ENCODE results near the gene DNAJC5.
"Not testable (repeated sequence)": the region's sequence is repeated elsewhere in the genome, so short reads cannot be mapped to it uniquely, and the experiment has no call there.

DNAJC5 gene

DNA sequence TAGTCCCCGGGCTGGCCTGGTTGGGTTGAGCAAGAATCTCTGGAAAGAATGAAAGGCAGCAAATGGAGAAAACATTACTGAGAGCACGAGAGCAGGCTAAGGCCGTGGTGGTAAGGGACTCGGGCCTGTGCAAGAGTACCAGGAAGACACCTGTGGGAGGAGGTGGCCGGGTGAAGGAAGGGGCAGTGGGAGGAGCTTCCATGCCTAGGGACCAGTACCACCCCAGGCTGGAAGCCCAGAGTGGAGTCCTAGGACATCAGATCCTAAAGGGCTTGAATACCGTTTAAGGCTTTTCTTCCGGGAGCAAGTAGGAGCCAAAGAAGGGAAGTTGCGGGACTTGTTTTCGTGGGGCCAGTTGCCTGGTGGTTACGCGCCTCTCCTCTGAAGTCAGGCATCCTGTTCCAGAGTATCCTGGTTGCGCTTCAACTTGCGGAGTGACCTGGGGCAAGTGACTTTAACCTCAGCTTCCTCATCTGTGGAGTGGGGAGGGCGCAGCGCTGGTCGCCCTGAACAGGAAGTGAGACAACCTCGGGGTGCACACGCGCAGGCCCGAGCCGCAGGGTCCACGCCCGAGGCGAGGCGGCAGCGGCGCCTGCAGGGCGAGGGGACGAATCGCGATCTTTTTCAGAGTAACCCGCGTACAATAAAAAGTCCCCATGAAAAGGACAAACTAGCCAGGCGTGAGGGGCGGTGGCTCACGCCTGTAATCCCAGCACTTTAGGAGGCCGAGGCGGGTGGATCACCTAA is 31.0 kb upstream of the DNAJC5 start:
- Histone ChIP-seq H3K4me1 (ENCODE audit: insufficient read depth, low read length, poor library complexity, severe bottlenecking) (peaks cover 30% of the 10 kb centered on the region), H4K20me1 (ENCODE audit: insufficient read depth, low read length, poor library complexity, severe bottlenecking) (peaks cover 5% of the 10 kb centered on the region), H2AFZ (ENCODE audit: low read length) (peak overlapping the region; percentile 77), H3K27me3 (ENCODE audit: insufficient read depth, low read length, poor library complexity, severe bottlenecking) (no peaks in the 10 kb centered on the region), H3K79me2 (ENCODE audit: insufficient read depth, low read length) (peaks cover 59% of the 10 kb centered on the region), H3K36me3 (ENCODE audit: insufficient read depth, low read length) (peaks cover 1% of the 10 kb centered on the region; the same call in 1 of the 2 replicates), H3F3A (ENCODE audit: low read depth) (no peaks in the 10 kb centered on the region), H3K4me3 (ENCODE audit: low read length, poor library complexity, severe bottlenecking) (peak overlapping the region; percentile 98), H3K4me2 (ENCODE audit: low read depth, low read length, poor library complexity, severe bottlenecking) (peak overlapping the region; percentile 95), H3K9ac (ENCODE audit: low read depth, low read length, poor library complexity, severe bottlenecking) (peak overlapping the region; percentile 94), H3K9me2 (replicated peaks; ENCODE audit: low read depth, low read length) (no peaks in the 10 kb centered on the region), H3K9me3 (ENCODE audit: insufficient read depth, low read depth, low read length) (no peaks in the 10 kb centered on the region)
- no peak for TF ChIP-seq EZH2phosphoT487 (IDR thresholded peaks at IDR 0.05; ENCODE audit: borderline replicate concordance)
- TF ChIP-seq, protein P1, sequence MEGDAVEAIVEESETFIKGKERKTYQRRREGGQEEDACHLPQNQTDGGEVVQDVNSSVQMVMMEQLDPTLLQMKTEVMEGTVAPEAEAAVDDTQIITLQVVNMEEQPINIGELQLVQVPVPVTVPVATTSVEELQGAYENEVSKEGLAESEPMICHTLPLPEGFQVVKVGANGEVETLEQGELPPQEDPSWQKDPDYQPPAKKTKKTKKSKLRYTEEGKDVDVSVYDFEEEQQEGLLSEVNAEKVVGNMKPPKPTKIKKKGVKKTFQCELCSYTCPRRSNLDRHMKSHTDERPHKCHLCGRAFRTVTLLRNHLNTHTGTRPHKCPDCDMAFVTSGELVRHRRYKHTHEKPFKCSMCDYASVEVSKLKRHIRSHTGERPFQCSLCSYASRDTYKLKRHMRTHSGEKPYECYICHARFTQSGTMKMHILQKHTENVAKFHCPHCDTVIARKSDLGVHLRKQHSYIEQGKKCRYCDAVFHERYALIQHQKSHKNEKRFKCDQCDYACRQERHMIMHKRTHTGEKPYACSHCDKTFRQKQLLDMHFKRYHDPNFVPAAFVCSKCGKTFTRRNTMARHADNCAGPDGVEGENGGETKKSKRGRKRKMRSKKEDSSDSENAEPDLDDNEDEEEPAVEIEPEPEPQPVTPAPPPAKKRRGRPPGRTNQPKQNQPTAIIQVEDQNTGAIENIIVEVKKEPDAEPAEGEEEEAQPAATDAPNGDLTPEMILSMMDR (conservative IDR thresholded peaks at IDR 0.05; ENCODE audit: low read length): peak; percentile 69

DNA sequence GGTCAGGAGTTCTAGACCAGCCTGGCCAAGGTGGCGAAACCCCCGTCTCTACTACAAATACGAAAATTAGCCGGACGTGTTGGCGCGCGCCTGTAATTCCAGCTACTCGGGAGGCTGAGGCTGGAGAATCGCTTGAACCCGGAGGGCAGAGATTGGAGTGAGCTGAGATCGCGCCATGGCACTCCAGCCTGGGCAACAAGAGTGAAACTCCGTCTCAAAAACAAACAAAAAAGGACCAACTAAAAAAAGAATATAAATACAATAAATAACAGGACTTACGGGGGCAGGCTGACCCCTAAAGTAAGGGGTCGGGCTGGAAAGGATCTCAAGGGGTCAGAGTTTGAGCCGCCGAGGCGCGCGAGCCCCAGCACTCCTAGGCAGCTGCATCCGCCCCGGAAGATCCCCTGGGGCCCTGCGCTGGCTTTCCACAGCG is 30.4 kb upstream of the DNAJC5 start:
- Histone ChIP-seq H3K79me2 (ENCODE audit: insufficient read depth, low read length) (peaks cover 63% of the 10 kb centered on the region), H3K9me2 (replicated peaks; ENCODE audit: low read depth, low read length) (no peaks in the 10 kb centered on the region), H3K9ac (ENCODE audit: low read depth, low read length, poor library complexity, severe bottlenecking) (peak overlapping the region; percentile 94), H3K4me1 (ENCODE audit: insufficient read depth, low read length, poor library complexity, severe bottlenecking) (peaks cover 24% of the 10 kb centered on the region), H2AFZ (ENCODE audit: low read length) (peak overlapping the region; percentile 14; the same call in 1 of the 2 replicates), H3K9me3 (ENCODE audit: insufficient read depth, low read depth, low read length) (no peaks in the 10 kb centered on the region), H3K4me2 (ENCODE audit: low read depth, low read length, poor library complexity, severe bottlenecking) (peak overlapping the region; percentile 95), H3K4me3 (ENCODE audit: low read length, poor library complexity, severe bottlenecking) (peak overlapping the region; percentile 98), H3K27me3 (ENCODE audit: insufficient read depth, low read length, poor library complexity, severe bottlenecking) (no peaks in the 10 kb centered on the region), H3F3A (ENCODE audit: low read depth) (no peaks in the 10 kb centered on the region), H4K20me1 (ENCODE audit: insufficient read depth, low read length, poor library complexity, severe bottlenecking) (peaks cover 5% of the 10 kb centered on the region), H3K36me3 (ENCODE audit: insufficient read depth, low read length) (peaks cover 7% of the 10 kb centered on the region; the same call in 1 of the 2 replicates)
- no peak for TF ChIP-seq EZH2phosphoT487 (IDR thresholded peaks at IDR 0.05; ENCODE audit: borderline replicate concordance)
- TF ChIP-seq, protein P1 (conservative IDR thresholded peaks at IDR 0.05; ENCODE audit: low read length): no peak

DNA sequence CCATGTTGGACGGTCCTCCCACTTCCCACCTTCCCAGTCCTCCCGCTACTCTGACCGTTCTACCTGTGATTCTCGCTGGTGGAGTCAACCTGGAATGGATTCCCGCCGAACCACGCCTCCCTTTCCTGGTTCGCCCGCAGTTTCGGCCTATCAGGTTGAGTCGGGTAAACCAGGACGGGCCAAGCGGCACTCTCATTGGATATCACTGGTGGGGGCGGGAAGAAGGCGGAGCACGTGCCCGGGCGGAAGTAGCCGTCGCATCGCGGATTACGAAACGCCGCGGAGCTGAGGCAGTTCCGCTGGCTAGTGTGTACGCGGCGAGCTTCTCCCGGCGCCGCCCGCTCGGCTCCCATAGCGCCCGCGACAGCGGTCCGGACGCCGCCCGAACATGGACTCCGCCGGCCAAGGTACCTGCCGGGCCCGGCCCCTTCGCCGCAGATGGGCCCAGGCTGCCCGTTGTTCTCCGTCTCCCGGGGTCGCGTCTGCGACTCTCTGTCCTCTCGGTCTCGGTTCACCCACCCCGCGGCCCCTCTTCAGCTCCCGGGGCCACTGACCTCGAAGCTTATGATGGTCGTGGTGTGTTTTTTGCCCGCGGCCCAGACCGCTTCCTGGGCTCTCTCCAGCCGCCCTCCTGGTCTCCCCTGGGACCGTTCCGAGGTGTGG is 29.8 kb upstream of the DNAJC5 start, which contains the start of gene TPD52L2:
TSS of gene TPD52L2 (plus strand) at position 293 of the 663 bp plus-strand sequence. CDS start at position 389, 96 bp downstream.
- TF ChIP-seq EZH2phosphoT487 (IDR thresholded peaks at IDR 0.05; ENCODE audit: borderline replicate concordance): no peak
- TF ChIP-seq, protein P1 (conservative IDR thresholded peaks at IDR 0.05; ENCODE audit: low read length): no peak
- Histone ChIP-seq H3K36me3 (ENCODE audit: insufficient read depth, low read length) (peaks cover 11% of the 10 kb centered on the region; the same call in 1 of the 2 replicates), H3K4me2 (ENCODE audit: low read depth, low read length, poor library complexity, severe bottlenecking) (peak within 1 kb of the TSS; percentile 99), H3K79me2 (ENCODE audit: insufficient read depth, low read length) (peaks cover 63% of the 10 kb centered on the region), H3K4me1 (ENCODE audit: insufficient read depth, low read length, poor library complexity, severe bottlenecking) (peaks cover 23% of the 10 kb centered on the region), H3K9ac (ENCODE audit: low read depth, low read length, poor library complexity, severe bottlenecking) (peak within 1 kb of the TSS; percentile 94), H3K4me3 (ENCODE audit: low read length, poor library complexity, severe bottlenecking) (peak within 1 kb of the TSS; percentile 98), H3K27me3 (ENCODE audit: insufficient read depth, low read length, poor library complexity, severe bottlenecking) (no peaks in the 10 kb centered on the region), H3K9me2 (replicated peaks; ENCODE audit: low read depth, low read length) (no peaks in the 10 kb centered on the region), H3K9me3 (ENCODE audit: insufficient read depth, low read depth, low read length) (no peaks in the 10 kb centered on the region), H3F3A (ENCODE audit: low read depth) (no peaks in the 10 kb centered on the region), H2AFZ (ENCODE audit: low read length) (peak within 1 kb of the TSS; percentile 84), H4K20me1 (ENCODE audit: insufficient read depth, low read length, poor library complexity, severe bottlenecking) (peaks cover 5% of the 10 kb centered on the region)

DNA sequence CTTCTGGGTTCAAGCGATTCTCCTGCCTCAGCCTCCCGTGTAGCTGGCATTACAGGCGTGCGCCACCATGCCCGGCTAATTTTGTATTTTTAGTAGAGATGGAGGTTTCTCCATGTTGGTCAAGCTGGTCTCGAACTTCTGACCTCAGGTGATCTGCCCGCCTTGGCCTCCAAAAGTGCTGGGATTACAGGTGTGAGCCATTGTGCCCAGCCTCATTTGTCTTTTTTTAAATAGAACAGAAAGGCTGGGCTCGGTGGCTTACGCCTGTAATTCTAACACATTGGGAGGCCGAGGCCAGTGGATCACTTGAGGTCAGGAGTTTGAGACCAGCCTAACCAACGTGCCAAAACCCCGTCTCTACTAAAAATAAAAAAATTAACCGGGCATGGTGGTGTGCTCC is 27.9 kb upstream of the DNAJC5 start:
- Histone ChIP-seq H3K4me1 (ENCODE audit: insufficient read depth, low read length, poor library complexity, severe bottlenecking) (peaks cover 23% of the 10 kb centered on the region), H3K79me2 (ENCODE audit: insufficient read depth, low read length) (peaks cover 62% of the 10 kb centered on the region), H3K9ac (ENCODE audit: low read depth, low read length, poor library complexity, severe bottlenecking) (peak overlapping the region; percentile 94), H3K4me2 (ENCODE audit: low read depth, low read length, poor library complexity, severe bottlenecking) (peak overlapping the region; percentile 99), H3K36me3 (ENCODE audit: insufficient read depth, low read length) (peaks cover 16% of the 10 kb centered on the region; the same call in 1 of the 2 replicates)
- not testable (repeated sequence) for H4K20me1 ChIP-seq (ENCODE audit: insufficient read depth, low read length, poor library complexity, severe bottlenecking); H3K9me3 ChIP-seq (ENCODE audit: insufficient read depth, low read depth, low read length); H3K27me3 ChIP-seq (ENCODE audit: insufficient read depth, low read length, poor library complexity, severe bottlenecking); H3F3A ChIP-seq (ENCODE audit: low read depth); H3K4me3 ChIP-seq (ENCODE audit: low read length, poor library complexity, severe bottlenecking); H2AFZ ChIP-seq (ENCODE audit: low read length); H3K9me2 ChIP-seq (replicated peaks; ENCODE audit: low read depth, low read length)
